ENCODE data around the gene DLG2. TPM values are rescaled to one million over a fixed set of nuclear protein-coding genes. Genes with fewer than 3 reads are reported as not detected.

Gene DLG2
- total and polyA plus RNA-seq, 2 of the 4 experiments (the other 2 are of a cell fraction) = 0.31 to 0.36 TPM

GRCh38 chr11:83871054-83871453 lies 1756.1 kb downstream of the DLG2 start:
- DNase-seq (no peak), ATAC-seq (ENCODE audit: low read depth) (no peak)
- Histone ChIP-seq H2AK9ac (replicated peaks; ENCODE audit: low read depth, low read length, poor library complexity) (no peak overlapping the region), H4K5ac (ENCODE audit: low read depth, low read length) (no peak overlapping the region), H3K79me1 (ENCODE audit: low read depth in 1 of 2, low read length in 2 of 2) (no peaks in the 10 kb centered on the region), H3K36me3 (ENCODE audit: control insufficient read depth, insufficient read depth, low read length) (no peaks in the 10 kb centered on the region), H3K4me1 (ENCODE audit: control insufficient read depth, insufficient read depth, low read length) (no peaks in the 10 kb centered on the region), H3K4me2 (ENCODE audit: low read depth, low read length) (no peak overlapping the region), H2AFZ (replicated peaks; ENCODE audit: low read length, poor library complexity) (no peak overlapping the region), H3K27ac (ENCODE audit: insufficient read depth, low read length) (no peak overlapping the region), H3K4ac (ENCODE audit: low read depth, low read length) (no peak overlapping the region), H3K4me3 (ENCODE audit: insufficient read depth, low read depth, low read length) (no peak overlapping the region), H3K56ac (ENCODE audit: extremely low read depth, insufficient read depth, low read length) (no peak overlapping the region), H2BK120ac (ENCODE audit: low read depth, low read length) (no peak overlapping the region), H3K18ac (ENCODE audit: low read depth, low read length) (no peak overlapping the region), H3K9ac (ENCODE audit: low read depth, low read length) (no peak overlapping the region), H3K9me1 (ENCODE audit: insufficient read depth, low read length) (no peaks in the 10 kb centered on the region), H3K14ac (replicated peaks; ENCODE audit: low read depth, low read length) (no peak overlapping the region), H4K91ac (ENCODE audit: insufficient read depth, low read depth, low read length) (no peak overlapping the region), H4K20me1 (ENCODE audit: insufficient read depth, low read length) (no peaks in the 10 kb centered on the region), H2BK15ac (ENCODE audit: low read depth, low read length) (no peak overlapping the region), H3K27me3 (ENCODE audit: control insufficient read depth, insufficient read depth, low read length) (no peaks in the 10 kb centered on the region), H3K9me3 (ENCODE audit: control insufficient read depth, insufficient read depth, low read length) (no peaks in the 10 kb centered on the region), H3K23ac (ENCODE audit: low read depth, low read length) (no peak overlapping the region), H4K8ac (ENCODE audit: low read depth in 2 of 2, low read length in 2 of 2) (no peak overlapping the region), H2BK20ac (ENCODE audit: low read depth, low read length) (no peak overlapping the region), H2AK5ac (ENCODE audit: low read depth, low read length) (no peak overlapping the region), H2BK5ac (ENCODE audit: low read depth, low read length, poor library complexity, severe bottlenecking) (no peak overlapping the region)
- ChIA-PET CTCF (interaction anchor here (0.6 kb wide), 1 partner anchor 18 kb away, joined by 4 read pairs; no protein-coding TSS in a partner anchor), POLR2A (ENCODE audit: unreplicated experiment) (no interaction called here)
- dilution Hi-C loops (cut with HindIII; ENCODE audit: low sequenced_read_pairs, unreplicated experiment) = no loop called here
- BruUV-seq (replicated peaks) = no TSS peak
- in situ Hi-C loops (cut with MboI; ENCODE audit: low sequenced_read_pairs) = no loop called here
- intact Hi-C loops (cut with micrococcal nuclease) = no loop called here
- no peak for TF ChIP-seq BHLHE40 (IDR thresholded peaks at IDR 0.05; ENCODE audit: low read depth, low read length)
- TF ChIP-seq MAZ (IDR thresholded peaks at IDR 0.05; ENCODE audit: borderline replicate concordance, low read depth, low read length) = no peak
- TF ChIP-seq USF2 (IDR thresholded peaks at IDR 0.05; ENCODE audit: low read depth, low read length) = no peak
- TF ChIP-seq CTCF (conservative IDR thresholded peaks at IDR 0.05; ENCODE audit: low read depth, low read length) = no peak
- no peak for TF ChIP-seq SMC3 (IDR thresholded peaks at IDR 0.05; ENCODE audit: low read depth, low read length)
- TF ChIP-seq CEBPB (IDR thresholded peaks at IDR 0.05; ENCODE audit: low read depth, low read length) = no peak
- no peak for TF ChIP-seq CHD1 (IDR thresholded peaks at IDR 0.05; ENCODE audit: low read depth, low read length)
- no peak for TF ChIP-seq FOS (IDR thresholded peaks at IDR 0.05; ENCODE audit: low read depth, low read length)
- TF ChIP-seq NFE2L2 (IDR thresholded peaks at IDR 0.05; ENCODE audit: low read depth, low read length) = no peak
- TF ChIP-seq MAFK (IDR thresholded peaks at IDR 0.05; ENCODE audit: low read depth, low read length) = no peak
- no peak for TF ChIP-seq POLR2A (IDR thresholded peaks at IDR 0.05; ENCODE audit: low read depth, low read length)
- TF ChIP-seq RCOR1 (IDR thresholded peaks at IDR 0.05; ENCODE audit: insufficient replicate concordance, low read length) = no peak
- no peak for TF ChIP-seq RAD21 (IDR thresholded peaks at IDR 0.05; ENCODE audit: low read length)

Measured in IMR-90 (cell line).